NCI-H82 treated with DMSO at 0.1 percent for 48 hours (cell line): ENCODE data around the gene PARD3.
"Not testable (repeated sequence)": the region's sequence is repeated elsewhere in the genome, so short reads cannot be mapped to it uniquely, and the experiment has no call there.

Source experiments
- DNase-seq: peaks from one replicate; lab custom pipeline; 2025; ENCODE audit not compliant: unreplicated experiment; lab: John Stamatoyannopoulos, UW

Gene PARD3

DNA sequence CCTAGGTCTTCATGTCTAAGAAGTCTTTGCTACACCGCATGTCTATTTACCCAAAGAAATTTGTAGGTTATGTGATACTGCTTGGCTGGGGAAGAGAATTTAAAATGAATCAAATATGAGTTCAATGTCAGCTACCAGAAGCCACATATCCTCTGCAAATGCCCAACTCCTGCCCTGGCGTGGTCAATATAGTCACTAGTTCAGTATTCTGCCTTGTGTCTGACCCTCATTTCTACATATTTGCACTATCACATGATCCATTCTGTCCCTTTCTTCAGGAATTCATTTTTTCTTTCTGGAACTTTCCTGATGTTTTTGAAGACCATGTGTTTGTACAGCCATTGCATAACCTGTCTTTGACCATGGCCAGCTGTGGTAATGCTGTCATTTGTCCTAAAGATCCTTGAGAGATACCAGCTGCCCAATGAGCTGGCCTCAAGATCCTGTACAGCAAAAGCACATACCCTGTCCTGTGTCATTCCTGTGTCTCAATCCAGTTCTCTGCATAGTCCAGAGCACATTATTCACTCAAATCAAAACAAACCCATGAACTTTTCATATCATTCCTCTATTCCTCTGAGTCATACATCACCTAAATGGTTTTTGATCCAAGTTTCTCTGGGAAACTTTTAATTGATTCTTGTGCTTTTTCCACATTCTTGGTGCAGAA lies 524.5 kb downstream of the PARD3 start:
- DNase-seq: no peak

DNA sequence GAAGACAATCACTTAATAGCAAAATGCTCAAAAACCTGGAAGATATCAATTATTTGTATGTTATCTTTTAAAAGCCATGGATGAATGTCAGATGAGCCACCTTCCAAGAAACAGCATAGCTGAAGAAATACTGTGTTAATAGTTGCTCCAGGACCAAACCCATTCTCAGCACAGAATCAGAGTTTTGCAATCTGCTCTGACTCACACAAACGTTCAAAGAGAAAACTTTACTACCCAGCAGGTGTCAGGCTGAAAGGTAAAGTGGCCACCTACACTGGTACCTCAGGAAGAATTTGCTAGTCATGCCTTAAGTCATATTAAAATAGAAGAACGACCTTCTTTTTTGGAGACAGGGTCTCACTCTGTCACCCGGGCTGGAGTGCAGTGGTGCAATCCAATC lies 526.5 kb downstream of the PARD3 start:
- no peak for DNase-seq

DNA sequence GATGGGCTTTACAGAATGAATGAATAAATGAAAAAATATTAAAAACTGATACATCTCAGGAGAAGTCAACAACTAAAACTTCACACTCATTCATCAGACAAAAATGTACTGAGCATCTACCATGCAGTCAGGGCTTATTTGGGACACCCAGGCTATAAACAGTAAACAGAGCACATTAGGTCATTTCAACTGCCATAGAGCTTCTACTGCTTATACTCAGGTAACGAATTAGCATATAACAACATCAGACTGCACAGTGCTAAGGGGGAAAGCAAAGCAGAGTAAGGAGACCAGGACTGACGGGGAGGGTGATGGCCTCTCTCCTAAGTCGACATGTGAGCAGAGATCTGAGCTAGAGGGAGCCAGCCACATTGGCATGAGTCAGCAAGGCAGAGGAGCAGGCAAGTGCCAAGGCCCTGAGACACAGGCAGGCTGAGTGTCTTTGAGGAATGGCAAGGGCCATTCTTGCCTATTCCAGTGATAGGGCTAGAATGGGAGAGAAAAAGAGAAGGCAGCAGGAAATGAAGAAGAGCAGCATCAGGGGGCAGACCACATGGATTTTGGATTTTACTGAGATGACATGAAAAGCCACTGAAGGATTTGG lies 528.9 kb downstream of the PARD3 start:
- no peak for DNase-seq

DNA sequence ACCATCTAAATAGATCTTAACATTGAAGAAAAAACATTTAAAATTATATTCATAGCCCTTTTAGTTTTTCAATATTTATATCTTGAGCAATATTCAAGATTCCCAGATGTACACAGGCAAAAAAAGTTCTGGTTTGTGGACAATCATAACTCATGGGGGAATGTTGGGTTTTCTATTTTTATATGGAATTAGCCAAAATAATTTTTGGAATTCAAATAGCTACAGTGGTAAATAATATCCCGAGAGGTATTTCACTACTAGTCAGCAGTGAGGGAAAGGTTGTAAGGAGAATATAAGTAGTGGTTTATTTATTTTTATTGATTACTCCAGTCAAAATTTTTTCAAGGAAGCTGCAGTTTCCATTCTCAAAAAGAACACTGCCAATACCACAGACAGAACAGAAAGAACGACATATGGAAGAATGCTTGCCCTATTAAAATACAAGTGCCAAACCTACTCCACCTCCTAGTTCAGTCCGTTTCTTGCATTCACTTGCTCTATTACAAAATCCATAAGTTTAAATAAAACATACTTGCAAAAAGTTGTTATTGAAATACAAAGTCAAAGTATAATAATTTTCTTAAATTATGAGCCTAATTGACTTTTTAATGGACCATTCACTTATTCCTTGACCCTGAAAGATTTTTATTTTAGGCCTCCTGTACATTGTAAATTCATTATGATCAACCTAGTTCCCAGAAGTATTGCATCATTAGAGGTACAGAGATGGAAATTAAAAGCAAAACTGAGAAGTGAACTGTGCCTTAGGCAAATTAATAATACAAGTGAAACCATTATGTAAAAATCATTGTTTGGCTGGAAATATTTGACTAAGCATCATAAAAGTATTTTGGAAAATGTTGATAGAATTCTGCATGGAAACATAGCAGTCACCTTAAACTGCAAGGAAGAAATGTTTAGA lies 533.2 kb downstream of the PARD3 start:
- DNase-seq: no peak

DNA sequence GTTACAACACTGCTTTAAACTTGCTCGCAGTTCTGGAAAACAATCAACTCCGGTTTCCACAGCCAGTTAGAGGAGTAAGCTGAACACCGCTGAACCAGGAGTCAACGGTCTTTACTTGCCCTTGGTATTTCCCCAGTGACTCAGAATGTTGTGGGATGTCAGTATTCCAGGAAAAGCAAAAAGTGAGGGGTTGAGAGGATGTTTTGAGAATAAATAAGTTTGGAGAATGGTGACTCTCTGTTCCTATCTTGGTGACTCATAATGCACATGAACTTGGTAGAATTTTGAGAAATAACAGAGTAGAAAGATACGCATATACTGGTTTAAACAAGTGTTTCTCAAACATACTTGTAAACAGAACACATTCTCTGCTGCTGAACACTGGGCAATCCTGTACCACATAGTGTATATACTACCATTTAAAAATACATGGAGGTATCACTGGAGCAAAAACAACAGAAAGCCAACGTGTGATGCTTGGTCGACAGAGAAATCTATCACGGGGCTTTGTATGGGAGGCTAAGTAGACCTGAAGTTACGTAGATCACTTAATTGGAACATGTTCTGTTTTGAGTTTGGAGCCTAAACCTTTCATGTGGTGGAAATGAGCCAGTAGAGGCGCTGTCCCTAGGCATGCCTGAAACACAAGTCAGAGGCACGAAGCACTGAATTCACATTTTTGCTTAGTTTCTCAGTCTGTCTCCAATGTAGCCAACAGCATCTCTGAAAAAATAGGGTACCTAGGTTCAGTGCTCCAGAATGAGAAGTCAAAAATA lies 534.3 kb downstream of the PARD3 start:
- no peak for DNase-seq

DNA sequence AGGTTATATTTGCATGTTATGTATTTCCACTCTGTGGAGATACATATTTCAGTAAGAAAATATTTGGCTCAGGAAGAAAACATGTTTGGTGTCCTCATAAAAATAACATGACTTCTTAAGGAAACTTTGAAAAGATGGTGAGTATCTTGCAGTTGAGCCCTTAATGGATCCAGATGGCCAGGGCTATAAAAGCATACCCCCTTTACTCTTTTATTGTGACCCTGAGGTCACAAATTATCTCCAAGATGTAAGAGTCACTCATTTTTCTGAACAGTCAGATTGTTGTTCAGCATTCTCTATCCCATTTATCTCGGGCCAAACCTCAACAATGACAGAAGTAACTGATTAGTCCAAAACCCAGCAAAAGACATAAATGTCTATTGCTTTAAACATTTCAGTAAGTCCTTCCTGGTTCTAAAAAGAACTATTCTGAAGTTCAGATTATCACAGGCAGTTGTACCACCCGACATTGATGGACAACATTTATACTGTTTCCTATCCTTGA lies 539.4 kb downstream of the PARD3 start:
- no peak for DNase-seq

DNA sequence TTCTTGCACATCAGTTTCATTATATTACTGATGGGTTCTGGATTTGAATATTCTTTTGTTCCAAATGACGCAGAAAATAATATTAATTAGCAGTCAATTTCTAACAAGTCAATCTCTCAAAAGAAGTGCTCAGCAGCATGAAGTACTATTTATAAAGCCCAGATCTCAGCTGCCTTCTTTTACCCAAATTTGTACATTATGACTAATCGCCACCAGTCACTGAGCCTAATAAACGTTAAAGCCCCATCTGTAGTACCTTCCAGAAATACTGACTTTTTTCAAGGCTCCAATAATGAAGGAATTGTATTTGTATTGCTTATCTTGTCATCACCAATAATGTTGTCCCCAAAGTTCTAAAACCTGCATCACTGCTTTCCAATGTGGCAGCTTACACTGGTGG lies 540.2 kb downstream of the PARD3 start:
- no peak for DNase-seq

DNA sequence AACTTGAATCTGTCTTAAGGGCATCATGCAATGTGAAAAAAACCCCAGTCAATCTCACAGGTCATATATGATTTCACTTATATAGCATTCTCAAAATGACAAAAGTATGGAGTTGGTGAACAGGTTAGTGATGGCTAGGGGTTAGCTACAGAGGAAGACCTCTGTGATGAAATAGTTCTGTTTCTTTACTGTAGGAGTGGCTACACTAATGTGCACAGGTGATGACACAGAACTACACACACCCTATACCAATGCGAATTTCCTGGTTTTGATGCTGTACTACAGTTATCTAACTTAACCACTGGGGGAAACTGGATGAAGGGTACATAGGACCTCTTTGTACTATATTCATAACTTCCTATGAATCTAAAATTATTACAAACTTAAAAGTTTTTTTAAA lies 541.8 kb downstream of the PARD3 start:
- DNase-seq: no peak

DNA sequence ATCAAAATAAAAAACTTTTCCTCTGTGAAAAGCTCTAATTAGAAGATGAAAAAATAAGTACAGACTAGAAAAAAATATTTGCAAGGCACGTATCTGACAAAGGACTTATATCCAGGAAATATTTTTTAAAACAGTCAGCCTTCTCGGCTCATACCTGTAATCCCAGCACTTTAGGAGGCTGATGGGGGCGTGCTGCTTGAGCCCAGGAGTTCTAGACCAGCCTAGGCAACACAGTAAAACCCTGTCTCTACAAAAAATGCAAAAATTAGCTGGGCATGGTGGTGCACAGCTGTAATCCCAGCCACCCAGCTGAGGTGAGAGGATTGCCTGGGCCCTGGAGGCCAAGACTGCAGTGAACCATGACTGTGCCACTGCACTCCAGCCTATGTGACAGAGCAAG lies 542.8 kb downstream of the PARD3 start:
- no peak for DNase-seq

DNA sequence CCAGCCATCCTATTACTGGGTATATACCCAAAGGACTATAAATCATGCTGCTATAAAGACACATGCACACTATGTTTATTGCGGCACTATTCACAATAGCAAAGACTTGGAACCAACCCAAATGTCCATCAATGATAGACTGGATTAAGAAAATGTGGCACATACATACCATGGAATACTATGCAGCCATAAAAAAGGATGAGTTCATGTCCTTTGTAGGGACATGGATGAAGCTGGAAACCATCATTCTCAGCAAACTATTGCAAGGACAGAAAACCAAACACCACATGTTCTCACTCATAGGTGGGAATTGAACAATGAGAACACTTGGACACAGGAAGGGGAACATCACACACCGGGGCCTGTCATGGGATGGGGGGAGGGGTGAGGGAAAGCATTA lies 546.7 kb downstream of the PARD3 start:
- not testable (repeated sequence) for DNase-seq

DNA sequence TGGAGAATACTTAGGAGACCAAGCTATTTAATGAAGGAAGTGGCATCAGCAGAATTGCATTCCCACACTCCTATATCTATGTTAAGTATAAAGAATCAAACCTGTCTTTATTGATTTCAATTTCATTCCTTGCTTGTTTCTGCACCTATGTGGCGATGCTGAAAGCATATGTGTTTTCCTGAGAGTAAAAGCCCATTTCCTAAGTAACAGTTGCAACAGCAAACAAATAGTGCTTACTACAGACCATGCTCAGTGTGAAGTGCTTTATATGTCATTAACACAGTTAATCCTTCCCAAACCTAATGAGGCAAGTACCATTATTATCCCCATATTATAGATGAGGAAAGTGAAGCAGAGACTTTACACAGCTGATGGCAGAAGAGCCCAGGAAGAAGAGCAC lies 552.1 kb downstream of the PARD3 start:
- DNase-seq: no peak

DNA sequence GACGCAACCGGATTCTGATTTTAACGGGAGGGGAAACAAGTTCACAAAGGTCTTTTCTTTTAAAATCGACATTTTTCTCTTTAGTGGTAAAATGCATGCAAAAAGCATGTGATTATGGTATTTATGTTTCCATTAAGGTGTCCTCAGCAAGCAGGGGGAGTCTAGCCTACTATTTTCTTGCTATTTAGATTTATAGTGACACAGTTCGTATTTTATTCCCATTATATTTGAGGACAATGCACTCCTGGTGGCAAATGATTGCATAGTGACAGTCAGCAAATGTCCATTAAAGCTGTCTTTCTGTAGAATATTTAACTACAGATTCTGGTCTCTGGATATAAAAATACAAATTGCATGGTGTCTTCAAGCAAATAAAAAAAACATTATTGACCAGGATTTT lies 554.2 kb downstream of the PARD3 start:
- no peak for DNase-seq

DNA sequence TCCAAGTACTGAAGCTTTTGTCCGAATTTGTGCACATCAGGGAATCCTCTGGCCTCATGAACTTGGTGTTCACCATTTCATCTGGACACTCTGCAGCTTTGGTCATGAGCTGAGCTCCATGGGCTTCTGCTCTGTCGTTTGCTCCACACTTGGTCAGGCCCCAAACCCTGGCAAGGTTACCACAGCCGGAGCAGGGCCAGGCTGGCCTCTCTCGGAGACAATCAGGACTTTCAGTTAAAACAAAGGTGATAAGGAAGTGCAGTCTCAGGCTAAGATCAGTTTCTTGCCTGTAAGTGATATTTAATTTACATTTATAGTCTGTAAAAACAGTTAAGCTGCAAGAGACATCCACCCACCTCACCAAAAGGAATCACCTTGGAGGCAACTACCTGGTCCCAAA lies 558.9 kb downstream of the PARD3 start:
- no peak for DNase-seq

DNA sequence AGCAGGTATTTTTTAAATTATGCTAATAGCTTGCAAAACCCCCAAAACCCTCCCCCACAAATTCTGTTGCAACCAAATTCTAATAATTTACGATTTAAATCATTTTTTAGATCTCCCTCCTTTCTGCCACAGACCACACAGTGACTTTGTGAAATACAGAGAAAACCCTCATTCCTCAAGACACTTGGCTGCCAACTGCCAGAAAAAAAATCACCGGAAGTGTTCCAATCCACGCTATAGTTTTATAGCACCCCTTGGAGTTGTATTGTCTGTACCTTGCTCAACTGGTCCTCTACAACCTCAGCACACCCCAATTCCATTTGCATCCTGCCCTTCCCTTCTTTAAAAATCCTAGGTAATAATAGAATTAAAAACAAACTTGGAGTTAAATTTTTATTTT lies 560.1 kb downstream of the PARD3 start:
- DNase-seq: no peak

DNA sequence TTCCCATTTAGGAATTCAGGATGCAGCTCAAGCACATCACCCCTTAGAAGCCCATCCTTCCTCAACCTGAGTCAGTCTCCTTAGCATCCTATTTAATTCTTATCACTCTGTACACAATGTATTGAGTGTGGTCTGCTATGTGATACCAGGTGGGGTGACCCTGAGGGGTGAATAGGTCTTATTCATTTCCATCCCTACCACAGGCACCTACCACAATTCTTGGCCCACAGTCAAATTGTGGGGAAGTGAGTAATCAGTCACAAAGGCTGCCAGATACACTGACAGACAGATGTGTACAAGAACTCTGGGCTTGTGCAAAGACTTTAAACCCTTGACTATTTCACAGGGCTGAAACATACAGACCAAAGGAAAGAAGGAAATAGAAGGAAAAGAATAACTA lies 560.5 kb downstream of the PARD3 start:
- no peak for DNase-seq

DNA sequence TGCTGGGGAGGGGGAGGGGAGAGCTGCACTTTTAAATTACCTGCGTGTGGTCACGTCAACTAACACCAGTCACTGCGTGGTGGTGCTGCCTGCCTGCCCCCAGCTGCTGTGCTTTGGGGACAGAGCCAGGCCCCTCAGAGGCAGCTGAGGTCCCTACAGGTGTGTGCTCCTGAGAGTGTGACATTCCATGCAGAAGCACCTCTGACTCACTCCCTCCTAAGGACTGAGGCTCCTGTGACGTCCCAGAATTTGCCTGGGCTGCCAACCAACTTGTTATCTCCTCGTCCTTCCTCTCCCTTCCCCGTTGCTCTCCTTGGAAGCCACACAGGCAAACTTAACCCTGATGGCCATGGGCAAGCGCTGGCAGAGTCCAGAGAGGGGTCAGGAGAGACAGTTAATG lies 563.0 kb downstream of the PARD3 start:
- DNase-seq: no peak

DNA sequence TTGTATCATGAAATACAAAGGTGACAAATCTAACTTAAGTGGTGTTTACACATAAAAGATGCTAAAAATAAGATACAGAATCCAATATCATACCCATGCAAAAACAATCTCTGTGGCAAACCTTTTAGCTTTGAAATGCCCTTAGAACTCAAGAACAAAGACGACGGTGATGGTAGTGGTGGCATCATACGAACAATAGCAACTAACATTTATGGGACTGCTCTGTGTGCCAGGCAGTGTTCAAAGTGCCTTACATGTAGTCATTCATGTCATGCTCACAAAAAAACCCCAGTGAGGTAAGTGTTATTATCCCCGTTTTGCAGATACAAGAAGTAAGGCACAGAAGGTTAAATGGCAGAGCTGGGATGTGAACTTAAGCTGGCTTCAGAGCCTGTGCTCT lies 563.9 kb downstream of the PARD3 start:
- DNase-seq: no peak

DNA sequence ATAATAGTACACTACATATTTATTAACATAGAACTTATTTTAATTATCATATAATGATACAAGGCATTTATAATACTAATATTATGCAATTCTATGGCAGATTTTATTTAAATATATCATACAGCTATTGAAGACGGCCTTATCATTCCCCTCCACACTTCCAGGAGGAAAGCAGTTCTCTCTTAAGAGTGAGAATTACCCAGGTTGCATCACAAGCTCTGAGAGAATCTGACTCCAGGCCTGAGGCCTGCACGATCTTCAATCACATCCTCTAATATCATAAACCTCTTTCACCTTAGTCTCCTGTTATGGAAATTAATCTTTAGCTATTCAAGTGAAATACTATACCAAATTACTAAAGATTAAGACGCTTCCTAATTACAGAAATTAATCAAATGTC lies 564.4 kb downstream of the PARD3 start:
- DNase-seq: no peak

DNA sequence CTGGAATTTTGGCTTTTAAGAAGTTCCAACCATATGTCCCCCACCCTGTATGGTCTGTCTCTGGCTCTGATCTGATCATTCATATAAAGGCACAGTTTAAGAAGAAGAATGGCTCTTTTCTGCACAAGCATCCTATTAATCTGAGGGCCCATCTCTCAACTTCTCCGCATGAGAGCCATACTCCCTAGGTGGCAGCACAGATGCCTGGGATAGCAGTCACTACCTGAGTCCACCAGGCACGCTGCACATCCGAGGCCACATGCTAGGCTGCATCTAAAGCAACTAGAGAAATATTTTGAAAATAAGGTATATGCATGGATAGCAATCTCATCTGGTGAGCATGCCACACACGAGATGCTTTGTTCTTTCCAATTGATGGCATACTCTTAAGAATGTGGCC lies 565.5 kb downstream of the PARD3 start:
- no peak for DNase-seq

DNA sequence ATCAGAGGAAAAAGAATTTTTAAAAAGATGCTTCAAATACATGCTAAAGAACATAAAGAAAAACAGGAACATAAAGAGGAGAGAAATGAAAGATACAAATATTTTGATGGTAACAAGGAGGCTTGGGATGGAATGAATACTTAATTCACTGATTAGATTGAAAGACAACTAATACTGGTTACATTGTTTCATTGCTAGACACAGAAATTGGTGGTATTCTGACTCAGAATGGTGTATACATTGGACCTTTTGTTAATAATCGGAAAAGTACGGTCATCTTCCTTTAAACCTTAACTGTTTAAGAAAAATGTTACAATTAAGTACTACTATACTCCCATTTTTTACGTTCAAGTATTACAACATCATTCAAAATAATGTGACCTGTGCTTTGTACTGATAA lies 567.5 kb downstream of the PARD3 start:
- no peak for DNase-seq

DNA sequence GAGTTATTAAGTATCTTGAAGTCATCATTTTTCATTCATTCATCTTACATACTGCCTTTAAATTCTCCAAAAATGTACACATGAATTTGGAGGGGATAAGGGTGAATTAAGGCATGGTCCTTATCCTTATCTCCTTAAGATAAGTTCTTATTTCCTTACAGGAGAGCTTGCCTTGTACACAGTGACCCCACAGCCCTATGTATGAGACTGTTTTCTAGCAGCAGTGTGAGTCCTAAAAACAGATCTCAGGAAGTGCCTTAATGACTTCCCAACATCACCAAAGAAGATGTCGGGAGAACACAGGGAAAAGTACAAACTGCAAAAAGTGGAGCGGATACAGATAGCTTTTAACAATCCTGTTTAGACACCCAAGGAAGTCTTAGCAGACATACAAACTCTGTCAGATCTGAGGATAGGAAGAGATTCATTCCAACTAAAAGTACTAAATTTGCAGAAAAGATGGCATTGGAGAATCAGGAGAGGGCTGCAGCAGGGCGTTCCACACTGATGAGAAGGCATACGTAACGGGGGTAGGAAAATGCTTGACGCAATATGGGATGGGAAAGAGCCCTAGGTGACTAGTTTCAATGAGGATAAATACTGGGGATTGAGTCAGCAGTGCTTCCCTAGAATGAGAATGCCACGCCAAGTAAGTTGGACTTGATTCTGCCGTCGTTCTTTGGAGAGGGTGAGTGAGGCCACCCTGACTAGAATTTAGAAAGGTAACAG lies 570.2 kb downstream of the PARD3 start:
- no peak for DNase-seq
